OCI-LY7 (cell line): Measurements from ENCODE around the gene CARD11.

Experiments
- CTCF ChIP-seq: fragments of 200-600 bp; sonication (generic); conservative IDR thresholded peaks from 2 replicates; pipeline ENCODE4 v1.5.1; 2014; ENCODE audit warnings: mild to moderate bottlenecking, antibody characterized with exemption, low read length, moderate library complexity, mixed read lengths
- EZH2phosphoT487 ChIP-seq: fragments of 200-600 bp; sonication (generic); IDR thresholded peaks from 2 replicates; pipeline ENCODE4 v1.6.1; 2018; ENCODE audit warnings: low read depth, borderline replicate concordance, mild to moderate bottlenecking, mixed run types, antibody characterized with exemption, low read length, moderate library complexity, mixed read lengths

DNA sequence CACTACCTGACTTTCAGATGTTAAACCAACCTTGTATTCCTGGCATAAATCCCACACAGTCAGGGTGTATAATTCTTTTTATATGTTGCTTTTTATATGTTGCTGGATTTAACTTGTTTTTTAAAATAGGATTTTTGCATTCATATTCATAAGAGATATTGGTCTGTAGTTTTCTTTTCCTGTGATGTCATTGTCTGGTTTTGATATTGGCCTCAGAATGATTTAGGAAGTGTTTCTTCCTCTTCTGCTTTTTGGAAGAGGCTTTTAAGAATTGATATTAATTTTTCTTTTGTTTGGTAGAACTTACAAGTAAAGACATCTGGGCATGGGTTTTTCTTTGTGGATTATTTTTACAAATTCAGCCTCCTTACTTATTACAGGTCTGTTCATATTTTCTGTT is 93.1 kb downstream of the CARD11 start:
- TF ChIP-seq CTCF (no peak), EZH2phosphoT487 (no peak)
